ENCODE results near the gene CHN1. TPM values are rescaled to one million over a fixed set of nuclear protein-coding genes. Genes with fewer than 3 reads are reported as not detected.

The CHN1 gene
- total RNA-seq, 2 experiments from 2014 or later = 0.68 to 1.5 TPM

- H3K9me3 Mint-ChIP-seq = peaks cover 2% of the 10 kb centered on the region
- no peak for DNase-seq
- ChIA-PET CTCF (no interaction called here), POLR2A (no interaction called here)
- no peak overlapping the region for H3K27ac Mint-ChIP-seq
- H3K4me1 Mint-ChIP-seq = no peaks in the 10 kb centered on the region
- no peaks in the 10 kb centered on the region for H3K27me3 Mint-ChIP-seq
- H3K4me3 Mint-ChIP-seq = no peak overlapping the region
- no peaks in the 10 kb centered on the region for H3K36me3 Mint-ChIP-seq (ENCODE audit: low read depth)
Observed at GRCh38 chr2:174919947-174920595, 85.1 kb downstream of the CHN1 start.

GRCh38 chr2:174918886-174919526, 86.2 kb downstream of the CHN1 start:
- no peaks in the 10 kb centered on the region for H3K36me3 Mint-ChIP-seq (ENCODE audit: low read depth)
- no peaks in the 10 kb centered on the region for H3K4me1 Mint-ChIP-seq
- H3K27ac Mint-ChIP-seq = no peak overlapping the region
- POLR2A ChIA-PET = no interaction called here
- H3K27me3 Mint-ChIP-seq = no peaks in the 10 kb centered on the region
- no peak overlapping the region for H3K4me3 Mint-ChIP-seq
- CTCF ChIA-PET = interaction anchor here (1.0 to 1.3 kb wide), 2 partner anchors 170 to 219 kb away, joined by 3 to 4 read pairs; no protein-coding TSS in a partner anchor
- no peak for DNase-seq
- peaks cover 2% of the 10 kb centered on the region for H3K9me3 Mint-ChIP-seq

DNA sequence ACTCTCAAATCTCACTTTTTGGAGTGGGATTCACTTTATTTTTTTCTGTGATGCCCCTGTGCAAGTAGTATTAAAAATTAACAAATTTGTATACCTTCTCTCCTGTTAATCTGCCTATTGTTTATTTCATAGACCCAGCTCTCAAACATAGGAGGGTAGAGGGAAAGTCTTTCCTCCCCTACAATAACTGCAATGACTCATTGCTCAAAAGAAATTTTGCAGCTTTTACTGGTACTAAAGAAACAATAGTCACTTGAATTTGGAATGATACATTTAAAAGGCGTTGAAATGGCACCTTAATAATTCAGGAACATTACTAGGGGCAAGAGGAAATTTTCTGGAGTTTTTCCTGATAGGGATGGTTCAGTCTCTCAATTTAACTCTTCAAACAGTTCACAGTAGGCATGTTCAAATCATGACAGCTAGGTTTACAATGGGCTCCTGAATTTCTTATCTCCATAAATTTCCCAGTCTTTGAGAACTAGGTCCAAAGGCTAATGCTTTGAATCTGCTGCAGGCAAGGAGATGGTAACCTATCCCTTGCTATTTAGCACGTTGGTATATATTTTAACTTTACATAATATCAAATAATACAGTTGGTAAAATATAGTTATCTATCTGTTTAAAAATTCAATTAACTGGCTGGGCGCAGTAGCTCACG, 88.8 kb downstream of the CHN1 start:
- no peak overlapping the region for H3K27ac Mint-ChIP-seq
- no peaks in the 10 kb centered on the region for H3K4me1 Mint-ChIP-seq
- ChIA-PET CTCF (no interaction called here), POLR2A (no interaction called here)
- H3K9me3 Mint-ChIP-seq = no peaks in the 10 kb centered on the region
- no peaks in the 10 kb centered on the region for H3K27me3 Mint-ChIP-seq
- no peak for DNase-seq
- H3K4me3 Mint-ChIP-seq = no peak overlapping the region
- no peaks in the 10 kb centered on the region for H3K36me3 Mint-ChIP-seq (ENCODE audit: low read depth)

DNA sequence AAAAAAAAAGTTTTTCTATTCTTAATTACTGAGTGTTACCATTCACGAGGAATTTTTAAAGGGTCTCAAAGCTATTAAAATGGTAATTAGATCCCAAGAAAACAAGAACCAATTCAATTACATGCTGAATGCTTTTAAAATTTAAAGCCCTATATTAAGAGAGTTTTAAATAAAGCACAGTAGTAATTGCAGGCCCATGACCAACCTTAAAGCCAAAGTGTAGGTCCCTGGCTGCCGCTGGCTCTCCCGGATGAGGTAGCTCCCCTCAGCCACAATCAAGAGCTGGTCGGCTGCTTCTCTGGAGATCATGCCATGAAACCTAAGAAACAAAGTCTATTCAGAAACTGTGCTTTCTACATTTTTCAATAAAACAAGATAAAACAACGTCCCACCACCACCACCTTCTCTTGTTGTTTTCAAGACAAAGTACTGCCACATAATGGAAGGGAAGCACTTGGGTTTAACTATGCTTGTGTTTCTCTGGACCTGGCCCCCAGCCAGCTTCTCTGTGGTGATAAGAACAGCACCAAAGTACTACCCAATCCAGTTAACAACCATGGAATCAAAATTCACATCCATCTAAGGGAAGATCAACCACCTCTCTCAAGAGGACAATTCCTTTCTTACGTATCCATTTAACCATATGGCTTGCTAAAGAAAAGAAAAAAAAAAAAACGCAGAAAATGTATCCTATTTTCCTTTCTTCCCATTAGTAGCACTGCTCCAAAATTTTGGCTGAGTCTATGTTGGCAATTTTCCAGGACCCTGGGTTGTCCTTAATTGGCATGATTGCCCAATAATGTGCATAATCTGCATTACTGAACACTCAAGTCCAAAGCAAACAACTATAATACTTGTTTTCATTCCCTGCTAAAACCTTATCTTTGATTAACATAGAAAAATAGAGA, 90.1 kb downstream of the CHN1 start:
- CTCF ChIA-PET = interaction anchor here (0.6 kb wide), 2 partner anchors 87 to 1435 kb away, joined by 3 read pairs; no protein-coding TSS in a partner anchor

GRCh38 chr2:174908284-174908683, 96.9 kb downstream of the CHN1 start:
- POLR2A ChIA-PET = no interaction called here

More for the DNA sequence above, 90.1 kb downstream of the CHN1 start:
- Mint-ChIP-seq H3K9me3 (no peaks in the 10 kb centered on the region), H3K4me1 (no peaks in the 10 kb centered on the region), H3K36me3 (ENCODE audit: low read depth) (no peaks in the 10 kb centered on the region), H3K27ac (no peak overlapping the region), H3K4me3 (no peak overlapping the region), H3K27me3 (no peaks in the 10 kb centered on the region)
- POLR2A ChIA-PET = no interaction called here
- no peak for DNase-seq

DNA sequence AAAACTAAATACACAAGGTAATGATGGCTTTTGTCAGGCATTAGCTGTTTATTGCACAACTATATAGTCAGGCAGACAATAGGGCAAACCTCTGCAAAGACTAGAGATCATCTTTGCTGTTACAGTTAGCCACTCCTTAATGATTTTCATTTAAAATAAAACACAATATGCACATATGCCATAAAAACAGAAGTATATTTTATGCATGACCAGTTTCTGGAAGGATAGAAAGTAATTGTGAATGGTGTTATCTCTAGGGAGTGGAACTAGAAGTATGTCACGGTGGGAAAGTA, 102.0 kb downstream of the CHN1 start:
- CTCF ChIA-PET = interaction anchor here (1.4 kb wide), 1 partner anchor 154 kb away, joined by 4 read pairs; no protein-coding TSS in a partner anchor
- POLR2A ChIA-PET = interaction anchor here (1.4 kb wide), 1 partner anchor 15 kb away, joined by 3 read pairs; no protein-coding TSS in a partner anchor
- Mint-ChIP-seq H3K4me1 (peaks cover 19% of the 10 kb centered on the region), H3K27ac (no peak overlapping the region), H3K27me3 (no peaks in the 10 kb centered on the region), H3K9me3 (no peaks in the 10 kb centered on the region), H3K36me3 (ENCODE audit: low read depth) (no peaks in the 10 kb centered on the region), H3K4me3 (no peak overlapping the region)
- DNase-seq = no peak

More at GRCh38 chr2:174908284-174908683, 96.9 kb downstream of the CHN1 start:
- Mint-ChIP-seq H3K9me3 (no peaks in the 10 kb centered on the region), H3K27me3 (no peaks in the 10 kb centered on the region), H3K27ac (no peak overlapping the region), H3K4me3 (no peak overlapping the region), H3K36me3 (ENCODE audit: low read depth) (no peaks in the 10 kb centered on the region), H3K4me1 (no peaks in the 10 kb centered on the region)
- no peak for DNase-seq
- CTCF ChIA-PET = no interaction called here

GRCh38 chr2:174902506-174903263, 102.5 kb downstream of the CHN1 start:
- ChIA-PET POLR2A (interaction anchor here (1.4 kb wide), 1 partner anchor 14 kb away, joined by 3 read pairs; no protein-coding TSS in a partner anchor), CTCF (interaction anchor here (1.4 kb wide), 1 partner anchor 153 kb away, joined by 4 read pairs; no protein-coding TSS in a partner anchor)
- Mint-ChIP-seq H3K4me3 (no peak overlapping the region), H3K9me3 (no peaks in the 10 kb centered on the region), H3K36me3 (ENCODE audit: low read depth) (no peaks in the 10 kb centered on the region), H3K27me3 (no peaks in the 10 kb centered on the region), H3K4me1 (peaks cover 19% of the 10 kb centered on the region), H3K27ac (no peak overlapping the region)
- DNase-seq = no peak

DNA sequence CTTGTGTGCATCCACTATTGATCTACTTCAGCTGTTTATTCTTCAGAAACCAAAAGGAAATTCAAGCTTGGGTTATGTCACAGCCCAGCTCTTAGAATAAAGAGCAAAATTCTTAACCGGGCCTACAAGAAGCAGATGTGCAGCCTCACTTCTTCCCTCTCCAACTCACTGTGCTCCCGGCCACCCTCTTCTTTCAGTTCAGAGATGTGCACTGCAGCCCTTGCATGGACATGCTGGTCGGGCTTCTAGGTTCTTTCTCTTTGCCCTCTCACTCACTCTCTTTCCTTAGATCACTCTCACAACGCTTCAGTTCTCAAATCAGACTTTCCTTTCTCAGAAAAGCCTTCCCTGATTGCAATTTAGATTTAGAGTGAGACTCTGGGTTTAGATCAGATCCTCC, 104.1 kb downstream of the CHN1 start:
- H3K36me3 Mint-ChIP-seq (ENCODE audit: low read depth) = no peaks in the 10 kb centered on the region
- no peaks in the 10 kb centered on the region for H3K27me3 Mint-ChIP-seq
- H3K27ac Mint-ChIP-seq = no peak overlapping the region
- POLR2A ChIA-PET = no interaction called here
- no peaks in the 10 kb centered on the region for H3K9me3 Mint-ChIP-seq
- no peak for DNase-seq
- H3K4me3 Mint-ChIP-seq = no peak overlapping the region
- H3K4me1 Mint-ChIP-seq = peaks cover 19% of the 10 kb centered on the region
- CTCF ChIA-PET = no interaction called here

DNA sequence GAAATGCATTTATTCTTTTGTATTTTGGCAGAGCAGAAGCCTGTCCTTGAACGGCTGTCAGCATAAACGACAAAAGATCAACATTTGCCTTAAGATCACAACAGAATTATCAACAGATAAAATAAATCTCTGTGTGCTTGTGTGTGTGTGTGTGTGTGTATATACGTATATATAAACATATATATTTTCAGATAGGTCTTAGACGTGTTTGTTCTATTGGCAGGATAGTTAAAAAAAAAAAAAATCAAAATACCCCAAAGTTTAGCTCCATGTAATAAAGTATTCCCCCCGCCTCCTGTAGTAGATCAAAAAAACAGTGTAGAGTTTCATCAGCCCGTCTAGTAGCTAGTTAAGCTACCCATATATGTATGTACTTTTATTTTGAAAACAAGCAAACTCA, 107.9 kb downstream of the CHN1 start:
- CTCF ChIA-PET = interaction anchor here (0.6 to 1.0 kb wide), 2 partner anchors 200 to 413 kb away, joined by 3 to 5 read pairs; no protein-coding TSS in a partner anchor
- POLR2A ChIA-PET = no interaction called here
- no peaks in the 10 kb centered on the region for H3K36me3 Mint-ChIP-seq (ENCODE audit: low read depth)

GRCh38 chr2:174893018-174893417, 112.2 kb downstream of the CHN1 start:
- Mint-ChIP-seq H3K9me3 (no peaks in the 10 kb centered on the region), H3K27me3 (no peaks in the 10 kb centered on the region), H3K4me3 (no peak overlapping the region), H3K4me1 (no peaks in the 10 kb centered on the region), H3K36me3 (ENCODE audit: low read depth) (no peaks in the 10 kb centered on the region), H3K27ac (no peak overlapping the region)
- CTCF ChIA-PET = no interaction called here
- DNase-seq = no peak
- POLR2A ChIA-PET = no interaction called here

More for the DNA sequence above, 107.9 kb downstream of the CHN1 start:
- no peak for DNase-seq
- H3K27me3 Mint-ChIP-seq = no peaks in the 10 kb centered on the region
- H3K9me3 Mint-ChIP-seq = no peaks in the 10 kb centered on the region
- H3K4me3 Mint-ChIP-seq = no peak overlapping the region
- peaks cover 11% of the 10 kb centered on the region for H3K4me1 Mint-ChIP-seq
- H3K27ac Mint-ChIP-seq = no peak overlapping the region

DNA sequence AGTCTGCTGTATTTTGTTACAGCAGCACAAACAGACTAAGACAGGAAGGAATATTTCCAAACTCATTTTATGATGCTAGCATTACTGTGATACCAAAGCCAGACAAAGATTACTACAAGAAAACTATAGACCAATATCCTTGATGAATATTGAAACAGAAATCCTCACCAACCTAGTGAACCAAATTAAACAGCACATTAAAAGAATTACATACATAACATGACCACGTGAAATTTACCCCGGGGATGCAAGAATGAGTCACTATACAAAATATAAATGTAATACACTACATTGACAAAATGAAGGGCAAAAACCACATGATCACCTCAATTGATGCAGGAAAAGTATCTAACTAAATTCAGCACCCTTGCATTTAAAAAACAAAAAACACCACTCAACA, 112.6 kb downstream of the CHN1 start:
- no peak for DNase-seq
- POLR2A ChIA-PET = no interaction called here
- Mint-ChIP-seq H3K4me1 (no peaks in the 10 kb centered on the region), H3K27ac (no peak overlapping the region), H3K9me3 (no peaks in the 10 kb centered on the region), H3K36me3 (ENCODE audit: low read depth) (no peaks in the 10 kb centered on the region), H3K27me3 (no peaks in the 10 kb centered on the region), H3K4me3 (no peak overlapping the region)
- CTCF ChIA-PET = no interaction called here

DNA sequence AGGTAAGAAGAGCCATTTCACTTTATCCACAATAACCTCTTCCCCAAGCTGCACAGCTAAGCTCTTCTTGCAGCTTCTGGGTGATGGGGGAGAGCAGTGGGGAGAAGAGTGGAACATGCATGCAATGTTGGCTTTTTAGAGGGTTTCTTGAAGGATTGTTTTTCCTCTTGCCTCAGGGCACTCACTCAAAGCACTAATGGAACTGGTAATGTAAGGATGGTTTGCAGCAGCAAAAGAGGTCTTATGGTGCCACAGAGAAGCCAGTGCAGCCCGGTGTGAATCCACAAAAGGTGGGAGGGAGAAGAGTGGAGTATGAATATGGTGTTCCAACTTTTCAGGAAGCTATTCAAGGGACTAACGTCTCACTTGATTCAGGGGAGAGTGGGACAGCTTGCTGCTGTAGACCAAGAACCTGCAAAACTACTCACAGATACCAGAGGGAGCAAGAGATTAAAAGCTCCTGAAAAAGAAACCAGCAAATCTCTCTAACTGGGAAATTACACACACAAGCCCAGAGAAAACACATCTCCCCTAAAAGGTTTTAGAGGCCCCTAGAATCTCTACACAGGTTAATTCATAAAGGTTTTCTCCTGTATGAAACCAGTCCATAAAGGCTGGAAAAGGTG, 116.4 kb downstream of the CHN1 start:
- no peaks in the 10 kb centered on the region for H3K9me3 Mint-ChIP-seq
- CTCF ChIA-PET = no interaction called here
- no peaks in the 10 kb centered on the region for H3K36me3 Mint-ChIP-seq (ENCODE audit: low read depth)
- no peak overlapping the region for H3K27ac Mint-ChIP-seq
- H3K4me3 Mint-ChIP-seq = no peak overlapping the region
- DNase-seq = no peak
- no peaks in the 10 kb centered on the region for H3K4me1 Mint-ChIP-seq
- POLR2A ChIA-PET = interaction anchor here (1.0 kb wide), 1 partner anchor 14 kb away, joined by 3 read pairs; no protein-coding TSS in a partner anchor
- no peaks in the 10 kb centered on the region for H3K27me3 Mint-ChIP-seq

Data from activated CD4-positive, alpha-beta memory T cell treated with anti-CD3 and anti-CD28 coated beads, Interleukin-2, amount 10 ng/mL, durations not matched to agents 7 days and 5 days (primary cell).